KG1 (cell line): Measurements from ENCODE around the gene IER5L.
A peak's percentile ranks its signal among the peaks of the same experiment; 100 is the strongest.
"Not testable (repeated sequence)": the region's sequence is repeated elsewhere in the genome, so short reads cannot be mapped to it uniquely, and the experiment has no call there.

Experiments
- DNase-seq: peaks from one replicate; lab custom pipeline; 2025; lab: John Stamatoyannopoulos, UW

IER5L gene

DNA sequence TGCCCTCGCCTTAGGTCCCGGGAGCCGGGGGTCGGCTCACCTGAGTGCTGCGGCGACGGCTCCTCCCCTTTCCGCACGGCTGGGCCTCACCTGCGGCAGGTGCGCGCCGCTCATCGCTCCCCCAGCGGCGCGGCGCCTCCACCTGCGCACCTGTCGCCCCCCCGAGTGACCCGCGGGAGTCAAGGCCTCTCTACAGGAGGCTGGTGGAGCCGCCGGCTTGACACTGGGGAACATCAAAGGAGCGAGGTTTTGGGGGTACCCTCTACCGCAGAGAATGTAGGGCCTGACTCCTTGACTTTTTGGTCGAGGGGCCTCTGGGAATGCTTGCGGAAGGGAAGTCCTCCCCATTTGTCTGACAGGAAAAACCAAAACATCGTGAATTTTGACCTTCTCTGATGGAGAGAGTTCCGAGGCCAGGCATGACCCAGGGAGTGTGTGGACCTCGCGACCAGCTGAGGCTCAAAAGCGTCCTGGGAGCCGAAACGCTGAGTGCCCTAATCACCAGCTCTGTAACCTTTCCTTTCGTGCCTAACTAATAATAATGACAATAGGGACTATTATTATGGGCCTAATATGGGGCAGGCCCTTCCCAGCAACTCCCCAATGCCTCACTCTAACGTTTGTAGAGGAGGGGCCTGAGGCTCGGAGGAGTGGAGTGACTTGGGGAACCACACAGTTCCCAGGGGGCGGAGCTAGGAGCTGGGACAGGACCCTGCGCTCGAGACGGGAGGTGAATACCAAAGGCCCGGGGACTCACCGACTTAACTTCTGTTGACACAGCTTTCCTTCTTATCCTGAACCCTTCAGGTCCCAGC, 714 bp upstream of the IER5L start:
- no peak for DNase-seq

DNA sequence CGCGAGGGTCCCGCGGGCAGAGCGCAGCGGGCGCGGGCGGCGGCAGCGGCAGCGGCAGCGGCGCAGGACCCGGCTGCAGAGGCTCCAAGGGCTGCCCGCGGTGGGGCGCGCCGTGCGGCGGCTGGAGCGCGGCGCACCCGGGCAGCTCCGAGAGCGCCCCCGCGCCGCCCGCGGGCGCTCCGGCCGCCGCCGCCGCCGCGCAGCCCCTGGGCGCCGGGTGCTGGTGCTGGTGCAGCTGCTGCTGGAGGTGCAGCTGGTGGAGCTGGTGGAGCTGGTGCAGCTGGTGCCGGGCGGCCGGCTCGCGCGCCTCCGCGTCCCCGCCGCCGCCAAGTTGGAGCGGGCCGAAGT, 644 bp downstream of the IER5L start:
- DNase-seq = no peak

DNA sequence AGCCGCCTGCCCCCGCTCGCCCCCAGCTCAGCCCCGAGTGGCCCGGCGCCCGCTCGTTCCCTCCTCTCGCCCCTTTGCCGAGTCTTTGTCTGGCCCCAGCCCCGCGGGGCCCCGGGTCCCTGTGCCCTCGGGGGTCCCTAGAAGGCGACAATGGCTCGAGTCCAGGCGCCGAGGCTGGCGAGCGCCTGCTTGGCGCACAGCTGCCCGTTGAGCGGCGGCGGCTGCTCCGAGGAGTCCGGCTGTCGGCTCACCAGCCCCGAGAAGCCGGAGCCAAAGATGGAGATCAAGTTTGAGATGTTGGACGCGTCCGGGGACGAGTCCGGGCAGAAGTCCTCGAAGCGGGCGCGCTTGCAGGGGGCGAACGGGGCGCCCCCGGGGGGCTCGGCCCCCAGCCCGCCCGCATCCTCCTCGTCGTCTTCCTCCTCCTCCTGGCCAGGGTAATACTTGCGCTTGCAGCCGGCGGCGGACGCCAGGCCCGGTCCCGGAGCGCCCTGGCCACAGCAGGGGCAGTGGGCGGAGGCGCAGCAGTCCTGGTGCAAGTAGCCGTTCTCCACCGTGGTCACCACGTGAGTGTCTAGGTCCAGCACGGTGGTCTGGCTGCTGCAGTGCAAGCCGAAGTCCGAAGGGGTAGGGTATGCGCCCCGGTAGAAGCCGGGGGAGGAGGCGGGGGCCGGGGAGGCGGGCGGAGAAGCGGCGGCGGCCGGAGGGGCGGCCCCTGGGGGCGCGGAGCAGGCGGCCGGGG, 1.2 kb downstream of the IER5L start:
- DNase-seq = no peak

- DNase-seq = peak; percentile 89
Observed at GRCh38 chr9:129175825-129176633, 2.0 kb downstream of the IER5L start.

GRCh38 chr9:129175515-129175824, 2.6 kb downstream of the IER5L start:
- no peak for DNase-seq

GRCh38 chr9:129174724-129175514, 3.1 kb downstream of the IER5L start:
- no peak for DNase-seq

- peak; percentile 48 for DNase-seq
Observed at GRCh38 chr9:129174102-129174723, 3.8 kb downstream of the IER5L start.

- no peak for DNase-seq
Observed at GRCh38 chr9:129173296-129174101, 4.6 kb downstream of the IER5L start.

GRCh38 chr9:129172816-129173215, 5.2 kb downstream of the IER5L start:
- DNase-seq = no peak

- DNase-seq = no peak
Observed at GRCh38 chr9:129171993-129172751, 5.9 kb downstream of the IER5L start.

DNA sequence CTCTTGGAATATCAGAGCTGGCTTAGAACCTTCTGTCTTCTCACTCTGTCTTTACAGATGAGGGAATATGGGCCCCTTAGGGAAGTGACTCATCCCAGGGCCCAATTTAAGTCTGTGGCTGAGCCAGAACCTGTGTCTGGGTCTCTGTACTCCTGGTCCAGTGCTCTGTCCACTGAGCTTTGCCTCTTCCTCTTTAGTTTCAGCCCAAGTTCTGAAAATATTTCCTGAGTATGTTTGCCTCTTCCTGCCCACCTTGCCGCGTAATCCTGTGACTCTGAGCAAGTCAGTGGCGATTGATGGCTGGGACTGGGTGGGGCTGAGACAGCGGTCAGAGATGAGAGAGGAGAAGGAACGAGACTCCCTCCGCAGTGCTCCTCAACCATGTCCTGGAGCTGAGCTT, 7.8 kb downstream of the IER5L start:
- DNase-seq = no peak

DNA sequence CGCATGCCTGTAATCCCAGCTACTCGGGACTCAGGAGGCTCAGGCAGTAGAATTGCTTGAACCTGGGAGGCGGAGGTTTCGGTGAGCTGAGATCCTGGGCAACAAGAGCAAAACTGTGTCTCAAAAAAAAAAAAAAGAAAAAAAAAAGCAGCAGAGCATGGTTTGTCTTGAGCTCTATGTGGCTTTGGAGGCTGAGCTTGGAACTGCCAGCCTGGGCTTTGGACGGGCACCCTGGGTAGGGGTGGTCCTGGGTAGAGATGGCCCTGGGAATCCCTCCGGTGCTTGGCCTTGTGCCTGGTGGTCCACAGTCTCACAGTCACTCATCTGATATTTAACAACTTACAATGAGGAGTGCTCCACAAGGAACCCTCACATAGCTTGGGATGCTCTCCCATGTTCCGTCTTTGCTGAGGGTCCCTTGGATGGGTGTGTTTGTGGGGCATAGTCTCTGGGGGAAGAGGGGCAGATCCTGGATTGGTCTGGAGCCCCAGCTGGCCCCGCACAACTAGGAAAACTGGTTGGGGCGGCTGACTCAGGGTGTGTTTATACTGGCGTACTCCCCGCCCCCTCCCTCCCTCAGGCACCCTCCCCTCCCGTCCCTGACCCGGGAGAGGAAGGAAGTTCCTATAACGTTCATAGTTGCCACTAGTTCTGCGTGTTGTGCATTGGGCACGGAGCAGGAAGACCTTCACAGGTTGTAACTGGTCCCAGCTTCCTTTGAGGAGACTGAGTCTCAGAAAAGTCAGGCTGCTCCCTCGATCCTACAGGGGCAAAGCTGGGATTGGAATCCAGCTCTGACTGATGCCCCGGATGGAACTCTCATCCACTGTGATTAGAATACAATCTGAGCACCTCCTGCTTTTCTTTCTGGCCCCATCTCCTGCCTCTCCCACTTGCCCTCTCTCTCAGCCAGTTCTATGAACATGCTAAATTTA, 11.2 kb downstream of the IER5L start:
- peak; percentile 20 for DNase-seq

DNA sequence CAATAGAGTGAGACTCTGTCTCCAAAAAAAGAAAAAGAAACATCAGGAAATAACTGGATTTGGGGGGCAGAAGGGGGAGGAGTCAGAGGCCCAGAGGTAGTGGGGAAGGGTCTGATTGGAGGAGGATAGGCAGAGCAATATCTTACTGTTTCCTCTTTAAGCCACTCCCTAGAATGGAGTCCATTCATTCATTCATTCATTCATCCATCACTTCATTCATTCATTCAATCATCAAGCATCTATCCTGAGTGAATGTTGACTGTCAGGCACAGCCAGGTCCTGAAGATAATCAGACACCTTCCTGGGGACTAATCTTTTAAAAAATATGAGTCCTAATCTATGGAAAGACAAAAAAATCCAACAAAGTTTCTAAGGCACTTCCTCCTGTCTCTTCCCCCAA, 12.9 kb downstream of the IER5L start:
- no peak for DNase-seq

DNA sequence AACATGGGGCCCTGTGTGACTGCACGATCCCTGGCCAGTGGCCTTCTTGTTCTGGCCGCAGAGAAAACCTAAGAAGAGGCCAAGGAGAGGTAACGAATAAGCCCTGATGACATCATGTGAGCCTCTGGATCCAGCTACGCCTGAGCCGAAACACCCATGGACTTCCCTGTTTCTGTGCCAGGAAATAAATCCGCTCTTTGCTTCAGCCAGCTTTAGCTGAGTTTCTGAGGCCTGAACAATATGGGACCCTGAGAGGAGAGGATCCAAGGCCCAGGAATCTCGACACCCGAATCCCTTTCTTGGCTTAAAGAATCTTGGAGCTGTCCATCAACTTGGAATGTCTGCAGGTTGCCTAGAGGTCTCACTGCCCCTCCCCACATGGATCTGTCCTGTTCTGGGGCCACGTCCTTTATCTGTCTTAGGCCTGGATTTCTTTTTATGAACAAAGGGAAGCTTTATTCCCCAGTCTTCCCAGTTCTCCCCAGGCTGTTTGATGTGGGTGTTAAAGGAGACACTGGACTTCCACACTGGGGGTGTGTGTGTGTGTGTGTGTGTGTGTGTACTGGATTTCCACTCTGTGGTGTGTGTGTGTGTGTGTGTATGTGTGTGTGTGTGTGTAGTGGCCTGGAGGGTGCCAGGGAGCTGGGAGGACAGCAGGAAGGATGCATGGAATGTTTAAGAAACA, 13.7 kb downstream of the IER5L start:
- DNase-seq = no peak

DNA sequence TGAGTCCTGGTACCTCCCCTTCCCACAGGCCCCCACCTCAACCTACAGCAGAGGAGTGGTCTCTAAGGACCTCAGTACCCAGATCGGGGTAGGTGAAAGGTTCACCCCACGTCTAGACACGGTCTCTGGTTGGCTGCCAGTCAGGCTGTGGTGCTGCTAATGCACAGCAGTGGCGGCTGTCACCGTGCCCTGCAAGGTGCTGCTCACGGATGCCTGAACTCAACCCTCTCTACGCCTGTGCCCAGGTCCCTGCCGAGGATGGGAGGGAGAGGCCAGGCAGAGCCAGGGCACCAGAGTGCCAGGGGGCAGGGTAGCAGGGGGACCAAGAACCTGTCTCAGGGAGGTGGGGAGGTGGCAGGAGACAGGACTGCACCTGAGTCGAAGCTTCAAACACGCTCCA, 14.3 kb downstream of the IER5L start:
- no peak for DNase-seq

DNA sequence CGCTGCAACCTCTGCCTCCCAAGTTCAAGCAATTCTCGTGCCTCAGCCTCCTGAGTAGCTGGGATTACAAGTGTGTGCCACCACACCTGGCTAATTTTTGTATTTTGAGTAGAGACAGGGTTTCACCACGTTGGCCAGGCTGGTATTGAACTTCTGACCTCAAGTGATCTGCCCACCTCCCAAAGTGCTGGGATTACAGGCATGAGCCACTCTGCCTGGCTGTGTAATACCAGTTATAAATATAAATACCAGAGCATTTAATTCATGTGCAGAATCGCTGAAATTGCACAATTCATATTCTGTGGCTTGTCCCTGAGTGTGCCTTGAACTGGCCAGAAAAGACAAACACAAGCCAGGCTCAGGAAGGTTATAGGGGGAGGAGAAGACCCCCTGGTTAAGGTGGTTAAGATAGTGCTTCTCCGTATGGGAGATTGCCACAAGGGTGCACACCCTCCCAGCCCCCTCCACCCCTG, 14.8 kb downstream of the IER5L start:
- DNase-seq = not testable (repeated sequence)

- DNase-seq = no peak
Observed at GRCh38 chr9:129162497-129163197, 15.4 kb downstream of the IER5L start.

- no peak for DNase-seq
Observed at GRCh38 chr9:129161534-129161837, 16.6 kb downstream of the IER5L start.
